B cell (primary cell): ENCODE data around the gene EHBP1. TPM values are rescaled to one million over a fixed set of nuclear protein-coding genes. Genes with fewer than 3 reads are reported as not detected.

Experiments
- ATAC-seq: fragments of 200-7000 bp; cut with Tn5 transposase; one replicate; pipeline ENCODE4 v1.10.0; 2021; ENCODE audit warnings: low read depth, mild to moderate bottlenecking, moderate number of reproducible peaks, moderate library complexity
- CTCF ChIA-PET: fragments of 350-600 bp; sonication (Branson Sonifier 250); formaldehyde crosslinking; loops from one replicate; lab custom pipeline; 2021; ENCODE audit warnings: antibody characterized with exemption, inconsistent platforms; lab: Charles Lee
- POLR2A ChIA-PET: fragments of 350-600 bp; sonication (Branson Sonifier 250); formaldehyde crosslinking; loops from one replicate; lab custom pipeline; 2021; ENCODE audit warnings: antibody characterized with exemption; lab: Charles Lee
- DNase-seq: peaks from one replicate; pipeline ENCODE4 v3.0.0; 2013
- H2AFZ ChIP-seq: 2 replicates; pipeline ENCODE4 v1.6.1; 2012; ENCODE audit warnings: mild to moderate bottlenecking, low read depth, low read length; ENCODE audit not compliant: insufficient read depth, poor library complexity, severe bottlenecking
- H3K27ac ChIP-seq, 2 donors: 1 replicate in 1 of 2; 2 replicates in 1 of 2; pipeline ENCODE4 v1.5.1; 2012 to 2013; ENCODE audit warnings: low read length in 2 of 2, mild to moderate bottlenecking in 2 of 2, moderate library complexity in 1 of 2
- H3K27me3 ChIP-seq, 4 experiments: fragments of 200-600 bp in 1 of 4; sonication (generic) in 1 of 4; replicated peaks in 1 of 4; 1 replicate in 2 of 4; 2 replicates in 2 of 4; pipeline versions ENCODE4 v1.6.1 to v1.7.0; 2013 to 2016; ENCODE audit warnings: low read length in 3 of 4, mild to moderate bottlenecking in 2 of 4, mixed read lengths in 1 of 4, moderate library complexity in 1 of 4; ENCODE audit not compliant: insufficient read depth in 4 of 4, control insufficient read depth in 3 of 4; ENCODE audit errors: control extremely low read depth in 1 of 4
- H3K36me3 ChIP-seq, 2 experiments: replicated peaks in 1 of 2; 1 replicate in 1 of 2; 2 replicates in 1 of 2; pipeline versions ENCODE4 v1.6.1 to v1.7.1; 2013; ENCODE audit warnings: low read length in 1 of 2; ENCODE audit not compliant: insufficient read depth in 2 of 2, control insufficient read depth in 1 of 2; ENCODE audit errors: control extremely low read depth in 1 of 2, extremely low read depth in 1 of 2
- H3K4me1 ChIP-seq, 2 donors: fragments of 200-600 bp in 1 of 2; sonication (generic) in 1 of 2; 1 replicate in 1 of 2; 2 replicates in 1 of 2; pipeline versions ENCODE4 v1.5.1 to v1.6.1; 2013 to 2017; ENCODE audit warnings: low read length in 2 of 2; ENCODE audit not compliant: control insufficient read depth in 2 of 2, insufficient read depth in 2 of 2
- H3K4me2 ChIP-seq: replicated peaks from 2 replicates; pipeline ENCODE3; 2012; ENCODE audit warnings: mild to moderate bottlenecking, low read depth, low read length; ENCODE audit not compliant: poor library complexity, severe bottlenecking
- H3K4me3 ChIP-seq, 5 experiments: fragments of 200-600 bp in 1 of 5; sonication (generic) in 1 of 5; 1 replicate in 3 of 5; 2 replicates in 2 of 5; pipeline versions ENCODE4 v1.5.1 to v1.7.0; 2011 to 2016; ENCODE audit warnings: low read length in 4 of 5, mild to moderate bottlenecking in 4 of 5, low read depth in 2 of 5, control low read depth in 1 of 5, moderate library complexity in 1 of 5; ENCODE audit not compliant: insufficient read depth in 1 of 5; ENCODE audit errors: control extremely low read depth in 1 of 5, extremely low read depth in 1 of 5
- H3K79me2 ChIP-seq: fragments of 200-600 bp; sonication (generic); one replicate; pipeline ENCODE4 v1.6.0; 2016; ENCODE audit warnings: low read length; ENCODE audit not compliant: control insufficient read depth, insufficient read depth
- H3K9ac ChIP-seq: fragments of 200-600 bp; sonication (generic); 2 replicates; pipeline ENCODE4 v1.6.1; 2017; ENCODE audit warnings: mild to moderate bottlenecking, low read length, moderate library complexity
- H3K9me3 ChIP-seq, 3 donors: one replicate each; pipeline versions ENCODE4 v1.6.1 to v1.7.1; 2013; ENCODE audit warnings: low read length in 2 of 3; ENCODE audit not compliant: control insufficient read depth in 2 of 3, insufficient read depth in 1 of 3; ENCODE audit errors: control extremely low read depth in 1 of 3
- H4K20me1 ChIP-seq: 2 replicates; pipeline ENCODE4 v1.6.0; 2012; ENCODE audit warnings: mild to moderate bottlenecking, low read length; ENCODE audit not compliant: insufficient read depth, control insufficient read depth, poor library complexity, severe bottlenecking
- H3K27ac Mint-ChIP-seq: one replicate; pipeline ENCODE4 v1.8.0; 2021; ENCODE audit warnings: mixed read lengths
- H3K27me3 Mint-ChIP-seq: one replicate; pipeline ENCODE4 v1.8.0; 2021; ENCODE audit warnings: mixed read lengths
- H3K4me1 Mint-ChIP-seq: one replicate; pipeline ENCODE4 v1.8.0; 2021; ENCODE audit warnings: mixed read lengths
- H3K4me3 Mint-ChIP-seq: one replicate; pipeline ENCODE4 v1.8.0; 2021; ENCODE audit warnings: mixed read lengths
- H3K9me3 Mint-ChIP-seq: one replicate; pipeline ENCODE4 v1.8.0; 2022; ENCODE audit warnings: mixed read lengths; ENCODE audit not compliant: insufficient read depth
- EZH2 ChIP-seq: IDR thresholded peaks from 2 replicates; pipeline ENCODE4 v1.6.1; 2012; ENCODE audit warnings: borderline replicate concordance, low read depth, mild to moderate bottlenecking, moderate library complexity, low read length; ENCODE audit not compliant: insufficient read depth, poor library complexity, severe bottlenecking
- WGBS: methylation state at CpG from one replicate; pipeline ENCODE4 v1.1.5; 2013; ENCODE audit warnings: missing lambda C conversion rate; ENCODE audit not compliant: insufficient coverage; 5-methylcytosine and 5-hydroxymethylcytosine counted together
- intact Hi-C: fragments of 100-400 bp; cut with micrococcal nuclease; formaldehyde crosslinking; loops from one replicate; pipeline ENCODE4 v1.10.0; 2022
- polyA plus RNA-seq: library from polyadenylated mRNA; depleted of rRNA; stranded (reverse); fragments of >200 nt; gene quantifications from 2 replicates; pipeline ENCODE4 v1.2.3, GENCODE V29; 2012
- total RNA-seq, 2 donors: library from RNA; stranded (reverse); fragments of 120-200 nt in 1 of 2; gene quantifications; 1 replicate in 1 of 2; 2 replicates in 1 of 2; pipeline versions ENCODE4 v1.2.3 to v1.2.4, GENCODE V29; 2013 to 2022
- TF ChIP-seq, protein P1 (sequence below): fragments of 200-600 bp; IDR thresholded peaks from one replicate; pipeline ENCODE4 v1.8.0; 2022; ENCODE audit warnings: antibody characterized with exemption, mild to moderate bottlenecking

EHBP1 gene
- total and polyA plus RNA-seq, 2 donors (not counting 1 experiment from before 2014, with no cell fraction given): 8.8 to 34.7 TPM

DNA sequence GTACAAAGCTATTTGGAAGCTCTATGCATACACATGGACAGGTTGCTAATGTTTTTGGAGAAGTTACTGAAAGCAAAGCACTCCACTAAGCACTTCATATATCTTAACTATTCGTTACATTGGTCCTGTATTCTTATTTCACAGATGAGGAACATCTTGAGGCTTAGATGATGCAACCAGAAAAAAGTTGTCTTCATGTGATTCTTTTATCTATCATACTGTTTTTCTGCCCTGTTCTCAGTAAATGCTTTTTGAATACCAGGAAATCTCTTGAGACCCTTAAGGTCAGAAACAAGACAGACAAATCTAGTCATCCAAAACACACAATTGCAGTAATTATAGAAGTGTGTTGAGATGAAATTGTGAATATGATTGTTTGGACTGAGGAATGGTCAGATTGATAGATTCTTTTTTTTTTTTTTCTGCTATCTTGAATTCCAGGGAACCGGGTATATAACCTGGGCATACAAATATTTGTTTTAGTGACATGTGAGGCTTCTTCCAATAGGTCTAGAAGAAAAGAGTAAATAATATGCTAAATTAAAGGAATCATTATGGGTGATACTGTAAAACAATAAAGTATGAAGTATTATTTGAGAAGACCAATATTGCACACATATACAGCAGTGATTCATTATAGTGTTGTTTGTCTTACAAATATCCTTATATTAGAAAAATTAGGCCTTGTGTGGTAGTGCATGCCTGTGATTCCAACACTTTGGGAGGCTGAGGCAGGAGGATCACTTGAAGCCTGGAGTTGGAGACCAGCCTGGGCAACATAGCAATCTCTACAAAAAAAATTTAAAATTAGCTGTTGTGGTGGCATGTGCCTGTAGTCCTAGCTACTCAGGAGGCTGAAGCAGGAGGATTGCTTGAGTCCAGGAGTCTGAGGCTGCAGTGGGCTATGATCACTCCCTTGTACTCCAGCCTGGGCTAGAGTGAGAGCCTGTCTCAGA lies 33.7 kb downstream of the EHBP1 start:
- no peak for TF ChIP-seq EZH2
- TF ChIP-seq, protein P1, sequence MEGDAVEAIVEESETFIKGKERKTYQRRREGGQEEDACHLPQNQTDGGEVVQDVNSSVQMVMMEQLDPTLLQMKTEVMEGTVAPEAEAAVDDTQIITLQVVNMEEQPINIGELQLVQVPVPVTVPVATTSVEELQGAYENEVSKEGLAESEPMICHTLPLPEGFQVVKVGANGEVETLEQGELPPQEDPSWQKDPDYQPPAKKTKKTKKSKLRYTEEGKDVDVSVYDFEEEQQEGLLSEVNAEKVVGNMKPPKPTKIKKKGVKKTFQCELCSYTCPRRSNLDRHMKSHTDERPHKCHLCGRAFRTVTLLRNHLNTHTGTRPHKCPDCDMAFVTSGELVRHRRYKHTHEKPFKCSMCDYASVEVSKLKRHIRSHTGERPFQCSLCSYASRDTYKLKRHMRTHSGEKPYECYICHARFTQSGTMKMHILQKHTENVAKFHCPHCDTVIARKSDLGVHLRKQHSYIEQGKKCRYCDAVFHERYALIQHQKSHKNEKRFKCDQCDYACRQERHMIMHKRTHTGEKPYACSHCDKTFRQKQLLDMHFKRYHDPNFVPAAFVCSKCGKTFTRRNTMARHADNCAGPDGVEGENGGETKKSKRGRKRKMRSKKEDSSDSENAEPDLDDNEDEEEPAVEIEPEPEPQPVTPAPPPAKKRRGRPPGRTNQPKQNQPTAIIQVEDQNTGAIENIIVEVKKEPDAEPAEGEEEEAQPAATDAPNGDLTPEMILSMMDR: no peak
- no peaks in the 10 kb centered on the region for H3K36me3 ChIP-seq
- intact Hi-C loops: no loop called here
- POLR2A ChIA-PET: no interaction called here
- DNase-seq: no peak
- H3K27ac Mint-ChIP-seq: no peak overlapping the region
- peaks cover 34% of the 10 kb centered on the region for H3K79me2 ChIP-seq
- H3K4me3 Mint-ChIP-seq: no peak overlapping the region
- no peak overlapping the region for H2AFZ ChIP-seq
- WGBS: no CpG with 5 or more reads among the region's 2 CpGs
- CTCF ChIA-PET: no interaction called here
- peaks cover 21% of the 10 kb centered on the region for H3K4me1 Mint-ChIP-seq
- H3K9ac ChIP-seq: no peak overlapping the region
- no peaks in the 10 kb centered on the region for H3K27me3 Mint-ChIP-seq
- no peak for ATAC-seq
- peaks cover 12% of the 10 kb centered on the region for H4K20me1 ChIP-seq
- no peaks in the 10 kb centered on the region for H3K9me3 Mint-ChIP-seq
- no peaks in the 10 kb centered on the region for H3K27me3 ChIP-seq
- no peak overlapping the region for H3K4me3 ChIP-seq
- no peak overlapping the region for H3K27ac ChIP-seq
- H3K4me2 ChIP-seq: no peak overlapping the region
- H3K9me3 ChIP-seq: no peaks in the 10 kb centered on the region
- peaks cover 0 to 3% of the 10 kb centered on the region in 2 donors for H3K4me1 ChIP-seq

DNA sequence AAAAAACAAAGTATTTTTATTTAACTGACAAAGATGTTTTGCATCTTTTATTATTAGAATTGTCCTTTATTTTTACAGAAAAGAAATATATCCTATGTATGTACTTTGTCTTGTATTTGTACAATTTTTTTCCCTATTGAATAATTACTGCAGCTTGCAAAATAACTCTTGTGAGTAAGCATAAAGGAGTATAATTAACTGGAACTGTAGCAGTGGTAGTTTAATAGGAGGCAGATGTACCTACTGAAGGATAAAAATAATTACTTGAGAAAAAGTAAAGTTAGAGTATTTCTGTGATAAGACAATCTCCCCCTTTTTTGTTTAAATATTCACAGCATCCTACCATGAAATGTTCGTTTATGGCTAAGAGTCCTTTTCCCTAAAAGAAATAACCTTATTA lies 34.7 kb downstream of the EHBP1 start:
- no peak for DNase-seq
- TF ChIP-seq, protein P1: no peak
- no peak for TF ChIP-seq EZH2
- Histone ChIP-seq H3K27me3 (no peaks in the 10 kb centered on the region), H3K4me1 (peaks cover 0 to 10% of the 10 kb centered on the region in 2 donors), H3K36me3 (no peaks in the 10 kb centered on the region), H3K4me3 (no peak overlapping the region), H3K27ac (no peak overlapping the region), H3K9me3 (no peaks in the 10 kb centered on the region), H4K20me1 (peaks cover 12% of the 10 kb centered on the region), H2AFZ (no peak overlapping the region), H3K9ac (no peak overlapping the region), H3K4me2 (no peak overlapping the region), H3K79me2 (peaks cover 26% of the 10 kb centered on the region)
- Mint-ChIP-seq H3K9me3 (no peaks in the 10 kb centered on the region), H3K4me3 (no peak overlapping the region), H3K27me3 (no peaks in the 10 kb centered on the region), H3K4me1 (peaks cover 28% of the 10 kb centered on the region), H3K27ac (no peak overlapping the region)
- no CpG with 5 or more reads among the region's 1 CpG for WGBS
- no peak for ATAC-seq
- ChIA-PET CTCF (no interaction called here), POLR2A (no interaction called here)
- intact Hi-C loops: no loop called here
